NT2/D1 (cell line): ENCODE data around the gene AFM.

Experiments used
- SUZ12 ChIP-seq: IDR thresholded peaks from 2 replicates; pipeline ENCODE4 v1.6.1; 2011; ENCODE audit not compliant: insufficient read length, insufficient read depth; ENCODE audit errors: extremely low read depth
- YY1 ChIP-seq: IDR thresholded peaks from 2 replicates; pipeline ENCODE4 v1.6.1; 2011; ENCODE audit not compliant: insufficient read length, insufficient read depth
- ZNF274 ChIP-seq: IDR thresholded peaks from 2 replicates; pipeline ENCODE4 v1.6.1; 2011; ENCODE audit warnings: mild to moderate bottlenecking, low read depth, low read length

DNA sequence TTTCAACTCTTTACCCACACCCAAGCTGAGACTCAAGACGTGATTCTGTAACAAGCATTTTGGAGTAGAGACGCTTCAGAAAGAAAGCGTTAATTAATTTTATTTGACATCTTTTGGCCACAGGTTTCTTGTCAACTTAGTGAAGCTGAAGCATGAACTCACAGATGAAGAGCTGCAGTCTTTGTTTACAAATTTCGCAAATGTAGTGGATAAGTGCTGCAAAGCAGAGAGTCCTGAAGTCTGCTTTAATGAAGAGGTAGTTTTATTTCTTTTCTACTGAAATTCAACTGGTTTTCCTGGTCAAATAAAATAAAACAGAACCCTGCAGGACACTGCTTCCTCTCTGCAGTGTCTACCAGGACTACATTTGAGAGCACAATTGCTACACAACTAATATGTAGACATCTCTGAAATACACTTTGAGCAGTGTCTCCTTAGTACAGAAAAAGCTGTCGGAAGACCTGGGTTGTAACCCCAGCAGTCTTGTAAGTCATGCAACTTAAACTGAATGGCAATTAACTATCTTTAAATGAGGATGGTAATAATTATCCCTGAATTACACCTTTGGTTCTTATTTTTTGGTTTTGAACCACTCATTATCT lies 20.2 kb downstream of the AFM start:
- TF ChIP-seq ZNF274: no peak
- TF ChIP-seq SUZ12: no peak
- no peak for TF ChIP-seq YY1
